ENCODE results near the gene HYAL3.

GRCh38 chr3:50251220-50251619, 48.0 kb downstream of the HYAL3 start:
- TF ChIP-seq, protein P1, sequence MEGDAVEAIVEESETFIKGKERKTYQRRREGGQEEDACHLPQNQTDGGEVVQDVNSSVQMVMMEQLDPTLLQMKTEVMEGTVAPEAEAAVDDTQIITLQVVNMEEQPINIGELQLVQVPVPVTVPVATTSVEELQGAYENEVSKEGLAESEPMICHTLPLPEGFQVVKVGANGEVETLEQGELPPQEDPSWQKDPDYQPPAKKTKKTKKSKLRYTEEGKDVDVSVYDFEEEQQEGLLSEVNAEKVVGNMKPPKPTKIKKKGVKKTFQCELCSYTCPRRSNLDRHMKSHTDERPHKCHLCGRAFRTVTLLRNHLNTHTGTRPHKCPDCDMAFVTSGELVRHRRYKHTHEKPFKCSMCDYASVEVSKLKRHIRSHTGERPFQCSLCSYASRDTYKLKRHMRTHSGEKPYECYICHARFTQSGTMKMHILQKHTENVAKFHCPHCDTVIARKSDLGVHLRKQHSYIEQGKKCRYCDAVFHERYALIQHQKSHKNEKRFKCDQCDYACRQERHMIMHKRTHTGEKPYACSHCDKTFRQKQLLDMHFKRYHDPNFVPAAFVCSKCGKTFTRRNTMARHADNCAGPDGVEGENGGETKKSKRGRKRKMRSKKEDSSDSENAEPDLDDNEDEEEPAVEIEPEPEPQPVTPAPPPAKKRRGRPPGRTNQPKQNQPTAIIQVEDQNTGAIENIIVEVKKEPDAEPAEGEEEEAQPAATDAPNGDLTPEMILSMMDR (IDR thresholded peaks at IDR 0.05): no peak
- no peak for TF ChIP-seq POLR2A (IDR thresholded peaks at IDR 0.05)

Data from gastroesophageal sphincter (tissue), 3 donors.